ENCODE results near the gene SEC14L2.
"Not testable (repeated sequence)": the region's sequence is repeated elsewhere in the genome, so short reads cannot be mapped to it uniquely, and the experiment has no call there.

SEC14L2 gene

GRCh38 chr22:30455075-30455840, 58.4 kb downstream of the SEC14L2 start:
- no peak for DNase-seq (ENCODE audit: low read depth)

GRCh38 chr22:30457981-30458380, 61.2 kb downstream of the SEC14L2 start:
- no peak for DNase-seq (ENCODE audit: low read depth)

- no peak for DNase-seq (ENCODE audit: low read depth)
Observed at GRCh38 chr22:30459181-30460052, 62.6 kb downstream of the SEC14L2 start.

- DNase-seq (ENCODE audit: low read depth), result no peak
Observed at GRCh38 chr22:30460147-30460546, 63.3 kb downstream of the SEC14L2 start.

- not testable (repeated sequence) for DNase-seq (ENCODE audit: low read depth)
Observed at GRCh38 chr22:30460555-30460954, 63.7 kb downstream of the SEC14L2 start.

GRCh38 chr22:30469165-30469564, 72.3 kb downstream of the SEC14L2 start:
- DNase-seq (ENCODE audit: low read depth), result no peak

GRCh38 chr22:30470655-30471054, 73.8 kb downstream of the SEC14L2 start:
- DNase-seq (ENCODE audit: low read depth), result no peak

GRCh38 chr22:30471616-30472318, 74.9 kb downstream of the SEC14L2 start, which contains the start of gene SEC14L3:
Gene SEC14L3, minus strand, starts transcription at chr22:30472017. Its CDS starts 59 bp downstream, at chr22:30471958.
- DNase-seq (ENCODE audit: low read depth), result no peak

- DNase-seq (ENCODE audit: low read depth), result no peak
Observed at GRCh38 chr22:30472994-30473720, 76.3 kb downstream of the SEC14L2 start.

- DNase-seq (ENCODE audit: low read depth), result no peak
Observed at GRCh38 chr22:30474121-30474520, 77.3 kb downstream of the SEC14L2 start.
